ENCODE results near the gene DNAL1. TPM values are rescaled to one million over a fixed set of nuclear protein-coding genes. Genes with fewer than 3 reads are reported as not detected.
A peak's percentile ranks its signal among the peaks of the same experiment; 100 is the strongest.

Gene DNAL1
- total RNA-seq, 1 experiment from 2014 or later = 14.3 TPM

DNA sequence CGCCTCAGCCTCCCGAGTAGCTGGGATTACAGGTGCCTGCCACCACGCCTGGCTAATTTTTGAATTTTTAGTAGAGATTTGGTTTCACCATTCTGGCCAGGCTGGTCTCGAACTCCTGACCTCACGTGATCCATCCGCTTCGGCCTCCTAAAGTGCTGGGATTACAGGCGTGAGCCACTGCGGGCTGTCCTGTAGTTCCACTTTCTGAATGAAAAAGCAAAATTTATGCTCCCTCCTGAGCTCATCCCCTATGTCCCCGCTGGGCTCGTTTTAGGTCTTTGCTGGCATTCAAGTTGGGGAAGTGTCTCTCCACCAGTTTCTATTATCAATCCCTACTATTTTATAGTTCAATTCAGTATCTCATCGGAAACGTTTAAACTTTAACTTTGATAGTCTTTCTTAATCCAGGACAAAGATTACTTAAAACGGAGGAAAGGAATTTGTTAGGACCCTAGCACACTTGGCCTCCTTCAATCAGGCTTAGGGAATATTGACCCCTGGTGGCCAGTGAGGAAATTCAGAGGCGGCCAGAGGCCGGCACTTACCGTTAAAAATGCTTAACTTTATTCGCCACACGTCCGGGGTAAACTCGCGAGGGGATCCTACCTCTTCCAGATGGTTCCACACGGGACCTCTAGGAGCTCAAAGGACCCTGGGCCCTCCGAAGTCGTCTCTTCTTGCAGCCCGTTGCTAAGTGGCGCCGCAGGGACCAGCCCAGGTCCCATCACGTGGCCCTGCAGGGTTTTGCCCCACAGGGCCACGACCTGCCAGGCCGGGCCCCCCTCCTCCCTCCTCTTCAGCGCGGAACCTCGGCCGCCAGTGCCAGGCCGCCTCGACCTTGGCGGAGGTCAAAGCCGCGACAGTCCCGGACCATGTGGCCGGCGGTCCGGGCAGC lies 11.4 kb upstream of the DNAL1 start:
- TF ChIP-seq, protein P1, sequence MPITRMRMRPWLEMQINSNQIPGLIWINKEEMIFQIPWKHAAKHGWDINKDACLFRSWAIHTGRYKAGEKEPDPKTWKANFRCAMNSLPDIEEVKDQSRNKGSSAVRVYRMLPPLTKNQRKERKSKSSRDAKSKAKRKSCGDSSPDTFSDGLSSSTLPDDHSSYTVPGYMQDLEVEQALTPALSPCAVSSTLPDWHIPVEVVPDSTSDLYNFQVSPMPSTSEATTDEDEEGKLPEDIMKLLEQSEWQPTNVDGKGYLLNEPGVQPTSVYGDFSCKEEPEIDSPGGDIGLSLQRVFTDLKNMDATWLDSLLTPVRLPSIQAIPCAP (CRISPR knock-in tag; IDR thresholded peaks at IDR 0.05) = no peak
- TF ChIP-seq FOXP1 (CRISPR knock-in tag; IDR thresholded peaks at IDR 0.05; ENCODE audit: borderline replicate concordance) (peak; percentile 59; the same call in 1 of the 2 replicates), ZNF232 (CRISPR knock-in tag; IDR thresholded peaks at IDR 0.05) (0 out of 2 replicates have a peak, but pooled peaks have one; percentile 6), NR1H2 (CRISPR knock-in tag; IDR thresholded peaks at IDR 0.05) (no peak), JUN (CRISPR knock-in tag; IDR thresholded peaks at IDR 0.05) (0 out of 2 replicates have a peak, but pooled peaks have one; percentile 16), NFE2L1 (CRISPR knock-in tag; IDR thresholded peaks at IDR 0.05) (no peak), ZNF219 (CRISPR knock-in tag; IDR thresholded peaks at IDR 0.05; ENCODE audit: borderline replicate concordance) (peak; percentile 38; the same call in 1 of the 2 replicates), SMAD3 (CRISPR knock-in tag; IDR thresholded peaks at IDR 0.05; ENCODE audit: borderline replicate concordance) (peak; percentile 62; the same call in 1 of the 2 replicates), ATF2 (CRISPR knock-in tag; IDR thresholded peaks at IDR 0.05; ENCODE audit: borderline replicate concordance, low read depth) (peak; percentile 17; the same call in 1 of the 2 replicates), ESRRA (CRISPR knock-in tag; IDR thresholded peaks at IDR 0.05; ENCODE audit: borderline replicate concordance) (peak; percentile 95; the same call in 1 of the 2 replicates)
- TF ChIP-seq, protein P2, sequence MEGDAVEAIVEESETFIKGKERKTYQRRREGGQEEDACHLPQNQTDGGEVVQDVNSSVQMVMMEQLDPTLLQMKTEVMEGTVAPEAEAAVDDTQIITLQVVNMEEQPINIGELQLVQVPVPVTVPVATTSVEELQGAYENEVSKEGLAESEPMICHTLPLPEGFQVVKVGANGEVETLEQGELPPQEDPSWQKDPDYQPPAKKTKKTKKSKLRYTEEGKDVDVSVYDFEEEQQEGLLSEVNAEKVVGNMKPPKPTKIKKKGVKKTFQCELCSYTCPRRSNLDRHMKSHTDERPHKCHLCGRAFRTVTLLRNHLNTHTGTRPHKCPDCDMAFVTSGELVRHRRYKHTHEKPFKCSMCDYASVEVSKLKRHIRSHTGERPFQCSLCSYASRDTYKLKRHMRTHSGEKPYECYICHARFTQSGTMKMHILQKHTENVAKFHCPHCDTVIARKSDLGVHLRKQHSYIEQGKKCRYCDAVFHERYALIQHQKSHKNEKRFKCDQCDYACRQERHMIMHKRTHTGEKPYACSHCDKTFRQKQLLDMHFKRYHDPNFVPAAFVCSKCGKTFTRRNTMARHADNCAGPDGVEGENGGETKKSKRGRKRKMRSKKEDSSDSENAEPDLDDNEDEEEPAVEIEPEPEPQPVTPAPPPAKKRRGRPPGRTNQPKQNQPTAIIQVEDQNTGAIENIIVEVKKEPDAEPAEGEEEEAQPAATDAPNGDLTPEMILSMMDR (IDR thresholded peaks at IDR 0.05) = peak; percentile 65
- TF ChIP-seq, protein P3, sequence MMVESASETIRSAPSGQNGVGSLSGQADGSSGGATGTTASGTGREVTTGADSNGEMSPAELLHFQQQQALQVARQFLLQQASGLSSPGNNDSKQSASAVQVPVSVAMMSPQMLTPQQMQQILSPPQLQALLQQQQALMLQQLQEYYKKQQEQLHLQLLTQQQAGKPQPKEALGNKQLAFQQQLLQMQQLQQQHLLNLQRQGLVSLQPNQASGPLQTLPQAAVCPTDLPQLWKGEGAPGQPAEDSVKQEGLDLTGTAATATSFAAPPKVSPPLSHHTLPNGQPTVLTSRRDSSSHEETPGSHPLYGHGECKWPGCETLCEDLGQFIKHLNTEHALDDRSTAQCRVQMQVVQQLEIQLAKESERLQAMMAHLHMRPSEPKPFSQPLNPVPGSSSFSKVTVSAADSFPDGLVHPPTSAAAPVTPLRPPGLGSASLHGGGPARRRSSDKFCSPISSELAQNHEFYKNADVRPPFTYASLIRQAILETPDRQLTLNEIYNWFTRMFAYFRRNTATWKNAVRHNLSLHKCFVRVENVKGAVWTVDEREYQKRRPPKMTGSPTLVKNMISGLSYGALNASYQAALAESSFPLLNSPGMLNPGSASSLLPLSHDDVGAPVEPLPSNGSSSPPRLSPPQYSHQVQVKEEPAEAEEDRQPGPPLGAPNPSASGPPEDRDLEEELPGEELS (CRISPR knock-in tag; IDR thresholded peaks at IDR 0.05) = 0 out of 2 replicates have a peak, but pooled peaks have one; percentile 34
- TF ChIP-seq, protein P4, sequence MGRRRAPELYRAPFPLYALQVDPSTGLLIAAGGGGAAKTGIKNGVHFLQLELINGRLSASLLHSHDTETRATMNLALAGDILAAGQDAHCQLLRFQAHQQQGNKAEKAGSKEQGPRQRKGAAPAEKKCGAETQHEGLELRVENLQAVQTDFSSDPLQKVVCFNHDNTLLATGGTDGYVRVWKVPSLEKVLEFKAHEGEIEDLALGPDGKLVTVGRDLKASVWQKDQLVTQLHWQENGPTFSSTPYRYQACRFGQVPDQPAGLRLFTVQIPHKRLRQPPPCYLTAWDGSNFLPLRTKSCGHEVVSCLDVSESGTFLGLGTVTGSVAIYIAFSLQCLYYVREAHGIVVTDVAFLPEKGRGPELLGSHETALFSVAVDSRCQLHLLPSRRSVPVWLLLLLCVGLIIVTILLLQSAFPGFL (CRISPR knock-in tag; IDR thresholded peaks at IDR 0.05; ENCODE audit: borderline replicate concordance) = no peak
- TF ChIP-seq, protein P5, sequence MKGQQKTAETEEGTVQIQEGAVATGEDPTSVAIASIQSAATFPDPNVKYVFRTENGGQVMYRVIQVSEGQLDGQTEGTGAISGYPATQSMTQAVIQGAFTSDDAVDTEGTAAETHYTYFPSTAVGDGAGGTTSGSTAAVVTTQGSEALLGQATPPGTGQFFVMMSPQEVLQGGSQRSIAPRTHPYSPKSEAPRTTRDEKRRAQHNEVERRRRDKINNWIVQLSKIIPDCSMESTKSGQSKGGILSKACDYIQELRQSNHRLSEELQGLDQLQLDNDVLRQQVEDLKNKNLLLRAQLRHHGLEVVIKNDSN (CRISPR knock-in tag; IDR thresholded peaks at IDR 0.05) = peak; percentile 93
- TF ChIP-seq, protein P6, sequence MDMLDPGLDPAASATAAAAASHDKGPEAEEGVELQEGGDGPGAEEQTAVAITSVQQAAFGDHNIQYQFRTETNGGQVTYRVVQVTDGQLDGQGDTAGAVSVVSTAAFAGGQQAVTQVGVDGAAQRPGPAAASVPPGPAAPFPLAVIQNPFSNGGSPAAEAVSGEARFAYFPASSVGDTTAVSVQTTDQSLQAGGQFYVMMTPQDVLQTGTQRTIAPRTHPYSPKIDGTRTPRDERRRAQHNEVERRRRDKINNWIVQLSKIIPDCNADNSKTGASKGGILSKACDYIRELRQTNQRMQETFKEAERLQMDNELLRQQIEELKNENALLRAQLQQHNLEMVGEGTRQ (CRISPR knock-in tag; IDR thresholded peaks at IDR 0.05) = peak; percentile 91
- TF ChIP-seq, protein P7, sequence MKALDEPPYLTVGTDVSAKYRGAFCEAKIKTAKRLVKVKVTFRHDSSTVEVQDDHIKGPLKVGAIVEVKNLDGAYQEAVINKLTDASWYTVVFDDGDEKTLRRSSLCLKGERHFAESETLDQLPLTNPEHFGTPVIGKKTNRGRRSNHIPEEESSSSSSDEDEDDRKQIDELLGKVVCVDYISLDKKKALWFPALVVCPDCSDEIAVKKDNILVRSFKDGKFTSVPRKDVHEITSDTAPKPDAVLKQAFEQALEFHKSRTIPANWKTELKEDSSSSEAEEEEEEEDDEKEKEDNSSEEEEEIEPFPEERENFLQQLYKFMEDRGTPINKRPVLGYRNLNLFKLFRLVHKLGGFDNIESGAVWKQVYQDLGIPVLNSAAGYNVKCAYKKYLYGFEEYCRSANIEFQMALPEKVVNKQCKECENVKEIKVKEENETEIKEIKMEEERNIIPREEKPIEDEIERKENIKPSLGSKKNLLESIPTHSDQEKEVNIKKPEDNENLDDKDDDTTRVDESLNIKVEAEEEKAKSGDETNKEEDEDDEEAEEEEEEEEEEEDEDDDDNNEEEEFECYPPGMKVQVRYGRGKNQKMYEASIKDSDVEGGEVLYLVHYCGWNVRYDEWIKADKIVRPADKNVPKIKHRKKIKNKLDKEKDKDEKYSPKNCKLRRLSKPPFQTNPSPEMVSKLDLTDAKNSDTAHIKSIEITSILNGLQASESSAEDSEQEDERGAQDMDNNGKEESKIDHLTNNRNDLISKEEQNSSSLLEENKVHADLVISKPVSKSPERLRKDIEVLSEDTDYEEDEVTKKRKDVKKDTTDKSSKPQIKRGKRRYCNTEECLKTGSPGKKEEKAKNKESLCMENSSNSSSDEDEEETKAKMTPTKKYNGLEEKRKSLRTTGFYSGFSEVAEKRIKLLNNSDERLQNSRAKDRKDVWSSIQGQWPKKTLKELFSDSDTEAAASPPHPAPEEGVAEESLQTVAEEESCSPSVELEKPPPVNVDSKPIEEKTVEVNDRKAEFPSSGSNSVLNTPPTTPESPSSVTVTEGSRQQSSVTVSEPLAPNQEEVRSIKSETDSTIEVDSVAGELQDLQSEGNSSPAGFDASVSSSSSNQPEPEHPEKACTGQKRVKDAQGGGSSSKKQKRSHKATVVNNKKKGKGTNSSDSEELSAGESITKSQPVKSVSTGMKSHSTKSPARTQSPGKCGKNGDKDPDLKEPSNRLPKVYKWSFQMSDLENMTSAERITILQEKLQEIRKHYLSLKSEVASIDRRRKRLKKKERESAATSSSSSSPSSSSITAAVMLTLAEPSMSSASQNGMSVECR (CRISPR knock-in tag; IDR thresholded peaks at IDR 0.05; ENCODE audit: borderline replicate concordance) = 0 out of 2 replicates have a peak, but pooled peaks have one; percentile 84
- Mint-ChIP-seq H3K9me3 (no peaks in the 10 kb centered on the region), H3K4me3 (peak overlapping the region; percentile 77), H3K27me3 (ENCODE audit: low read depth) (peaks cover 2% of the 10 kb centered on the region; the same call in 1 of the 2 replicates), H3K36me3 (no peaks in the 10 kb centered on the region), H3K27ac (peak overlapping the region; percentile 96), H3K4me1 (peaks cover 12% of the 10 kb centered on the region)
- ATAC-seq (peak; percentile 61), DNase-seq (ENCODE audit: low spot score) (peak; percentile 67)
- POLR2A ChIA-PET = interaction anchor here (0.6 to 1.1 kb wide), 3 partner anchors 11 to 143 kb away, joined by 3 to 7 read pairs (median 3); partner anchors contain the start of genes DNAL1 and RIOX1
- CTCF ChIA-PET = interaction anchor here (0.6 to 3.6 kb wide), 28 partner anchors 11 to 406 kb away, joined by 3 to 66 read pairs (median 4); partner anchors contain the start of genes ACOT2, ACOT4, ACOT6 and NUMB
